ENCODE results near the gene IFT57. TPM values are rescaled to one million over a fixed set of nuclear protein-coding genes. Genes with fewer than 3 reads are reported as not detected.

The IFT57 gene
- polyA plus RNA-seq, 4 donors: 71.9 to 108 (median 91.3) TPM

- DNase-seq (ENCODE audit: low read depth in 4 of 4, low spot score in 3 of 4): no peak
Measured at GRCh38 chr3:108127301-108127988, 94.8 kb downstream of the IFT57 start.

DNA sequence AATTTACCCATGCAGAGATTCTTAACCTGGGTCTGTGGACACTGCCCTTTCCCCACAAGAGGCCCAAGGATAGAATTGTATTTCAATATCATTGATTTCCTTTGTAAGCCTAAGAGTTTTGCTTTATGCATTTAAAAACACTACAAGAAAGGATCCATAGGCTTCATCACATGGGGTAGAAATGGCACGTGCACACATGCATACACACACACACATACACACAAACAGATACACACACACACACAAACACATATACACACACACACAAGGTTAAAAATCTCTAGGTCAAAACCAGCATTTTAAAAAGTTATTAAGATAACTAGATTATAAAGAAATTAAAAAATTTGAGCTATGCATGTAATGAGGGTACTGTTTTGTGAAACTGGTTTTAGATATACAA, 95.9 kb downstream of the IFT57 start:
- DNase-seq (ENCODE audit: low read depth in 4 of 4, low spot score in 3 of 4): no peak

DNA sequence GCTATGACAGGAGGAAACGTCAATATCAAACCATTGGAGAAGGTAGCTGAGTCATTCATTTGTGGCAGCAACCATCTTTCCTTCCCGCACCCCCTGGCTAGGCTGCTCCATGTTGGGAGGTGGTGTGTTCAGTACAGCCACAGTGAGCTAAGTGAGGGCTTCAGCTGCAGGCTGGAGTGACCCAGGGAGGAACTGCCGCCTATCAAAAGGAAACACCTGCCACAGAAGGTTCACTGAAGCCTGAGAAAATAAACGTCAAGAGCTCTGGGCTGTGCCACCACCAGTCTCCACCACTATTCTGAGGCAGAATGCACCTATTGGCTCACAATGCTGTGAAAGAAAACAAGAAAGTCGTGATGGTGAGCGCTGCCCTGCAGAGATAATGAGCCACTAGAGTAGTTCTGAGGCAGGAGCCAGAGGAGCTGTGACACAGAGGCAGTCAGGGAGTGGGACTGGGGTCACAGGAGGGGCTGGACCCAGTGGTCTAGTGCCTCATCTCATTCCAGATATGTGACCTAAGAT, 96.6 kb downstream of the IFT57 start:
- DNase-seq (ENCODE audit: low read depth in 4 of 4, low spot score in 3 of 4): no peak

- DNase-seq (ENCODE audit: low read depth in 4 of 4, low spot score in 3 of 4): no peak
Measured at GRCh38 chr3:108125153-108125543, 97.1 kb downstream of the IFT57 start.

- no peak for DNase-seq (ENCODE audit: low read depth in 4 of 4, low spot score in 3 of 4)
Measured at GRCh38 chr3:108124337-108125152, 97.7 kb downstream of the IFT57 start.

GRCh38 chr3:108123326-108123725, 98.9 kb downstream of the IFT57 start:
- no peak for DNase-seq (ENCODE audit: low read depth in 4 of 4, low spot score in 3 of 4)

DNA sequence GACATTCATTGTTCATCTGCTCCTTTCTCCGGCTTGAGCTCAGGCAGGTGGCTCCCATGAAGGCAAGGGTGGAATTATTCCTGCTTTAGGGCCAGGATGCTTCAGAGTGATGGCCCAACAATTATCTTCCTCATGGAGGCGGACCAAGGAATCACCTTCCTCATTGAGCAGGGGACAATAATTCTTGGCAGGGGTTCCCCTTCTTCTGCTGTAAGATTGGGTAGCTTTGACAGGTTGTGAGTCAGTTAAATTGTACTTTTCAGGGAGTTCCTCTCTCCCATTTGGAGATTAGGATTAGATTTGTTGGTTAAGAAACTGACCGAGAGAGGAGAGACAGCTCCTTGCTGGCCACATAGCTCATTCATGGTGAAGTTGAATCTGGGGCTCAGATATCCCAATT, 99.9 kb downstream of the IFT57 start:
- no peak for DNase-seq (ENCODE audit: low read depth in 4 of 4, low spot score in 3 of 4)

DNA sequence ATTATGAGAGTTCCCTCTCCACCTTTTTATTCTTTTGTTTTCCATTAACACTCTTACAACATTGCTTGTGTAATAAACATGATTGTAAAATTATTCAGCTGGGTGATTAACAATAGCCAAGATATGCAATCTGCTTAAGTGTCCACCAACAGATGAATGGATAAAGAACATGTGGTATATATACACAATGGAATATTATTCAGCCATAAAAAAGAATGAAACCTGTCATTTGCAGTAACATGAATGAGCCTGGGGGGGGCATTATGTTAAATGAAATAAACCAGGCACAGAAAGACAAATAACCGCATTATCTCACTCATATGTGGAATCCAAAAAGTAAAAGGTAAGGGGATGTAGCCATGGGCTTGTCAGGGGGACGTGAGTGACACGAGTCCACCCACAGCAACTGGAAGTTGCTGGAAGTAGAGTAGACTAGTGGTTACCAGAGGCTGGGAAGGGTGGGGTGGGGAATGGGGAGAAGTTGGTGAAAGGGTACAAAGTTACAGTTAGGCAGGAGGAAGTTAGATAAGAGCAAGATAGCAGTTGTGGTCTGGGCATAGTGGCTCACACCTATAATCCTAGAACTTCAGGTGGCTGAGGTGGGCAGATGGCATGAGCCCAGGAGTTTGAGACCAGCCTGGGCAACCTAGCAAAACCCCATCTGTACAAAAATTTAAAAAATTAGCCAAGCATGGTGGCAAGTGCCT, 102.7 kb downstream of the IFT57 start:
- no peak for DNase-seq (ENCODE audit: low read depth in 4 of 4, low spot score in 3 of 4)

DNA sequence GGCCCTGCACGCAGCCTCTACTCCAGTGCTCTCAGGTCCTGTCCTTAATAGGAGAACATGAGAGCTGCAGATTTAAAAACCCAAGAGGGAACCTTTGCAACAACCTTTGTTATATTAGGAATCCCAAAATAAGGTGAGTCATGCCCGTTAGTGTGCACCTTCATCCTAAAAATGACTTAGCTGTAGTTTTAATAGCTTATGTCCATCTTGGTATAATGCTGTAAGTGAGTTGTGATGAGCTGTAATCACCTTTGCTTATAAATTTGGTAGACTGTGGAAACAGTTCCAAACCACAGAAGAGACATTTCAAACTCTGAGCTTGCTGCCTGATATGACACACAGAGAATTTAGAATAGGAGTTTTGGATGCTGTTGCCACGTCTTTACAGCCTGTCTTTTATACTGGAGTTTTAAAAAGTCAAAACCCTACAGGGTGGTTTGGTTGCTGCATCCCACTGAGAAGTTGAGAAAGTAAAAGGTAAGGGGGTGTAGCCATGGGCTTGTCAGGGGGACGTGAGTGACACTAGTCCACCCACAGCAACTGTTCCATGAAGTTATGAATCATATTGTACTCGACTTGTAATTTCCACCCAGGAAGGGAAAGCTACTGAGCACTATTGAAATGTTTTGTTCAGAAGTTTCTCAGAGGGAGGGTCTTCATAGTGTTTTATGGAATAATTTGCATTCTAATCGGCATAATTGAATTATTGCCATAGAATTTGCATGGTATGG, 104.0 kb downstream of the IFT57 start:
- DNase-seq (ENCODE audit: low read depth in 4 of 4, low spot score in 3 of 4): no peak

DNA sequence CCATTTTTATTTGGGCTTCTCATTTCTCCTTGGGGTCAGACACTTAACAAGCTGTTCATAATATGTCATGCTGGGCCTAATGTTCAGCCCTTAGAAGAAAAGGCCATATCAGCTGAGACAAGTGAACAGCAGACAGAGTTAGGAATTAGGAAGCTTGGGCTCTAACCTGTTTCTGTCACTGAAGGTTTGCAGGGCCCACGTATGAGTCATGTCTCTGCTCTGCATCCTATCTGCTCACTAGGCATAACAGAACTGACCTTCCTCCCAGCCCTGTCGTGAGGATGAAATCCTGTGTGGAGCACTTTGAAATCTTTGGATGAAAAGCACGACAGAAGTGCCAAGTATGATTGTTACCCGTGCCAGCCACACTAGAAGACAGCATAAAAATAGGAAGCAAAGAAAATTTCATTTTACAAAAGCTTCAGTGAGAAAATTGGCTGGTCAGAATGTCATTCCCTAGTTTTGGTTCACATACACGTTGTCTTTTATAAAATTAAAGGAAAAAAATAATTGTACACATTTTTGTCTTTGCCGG, 104.9 kb downstream of the IFT57 start:
- no peak for DNase-seq (ENCODE audit: low read depth in 4 of 4, low spot score in 3 of 4)

GRCh38 chr3:108114423-108115065, 107.7 kb downstream of the IFT57 start:
- no peak for DNase-seq (ENCODE audit: low read depth in 4 of 4, low spot score in 3 of 4)

- no peak for DNase-seq (ENCODE audit: low read depth in 4 of 4, low spot score in 3 of 4)
Measured at GRCh38 chr3:108113975-108114374, 108.2 kb downstream of the IFT57 start.

DNA sequence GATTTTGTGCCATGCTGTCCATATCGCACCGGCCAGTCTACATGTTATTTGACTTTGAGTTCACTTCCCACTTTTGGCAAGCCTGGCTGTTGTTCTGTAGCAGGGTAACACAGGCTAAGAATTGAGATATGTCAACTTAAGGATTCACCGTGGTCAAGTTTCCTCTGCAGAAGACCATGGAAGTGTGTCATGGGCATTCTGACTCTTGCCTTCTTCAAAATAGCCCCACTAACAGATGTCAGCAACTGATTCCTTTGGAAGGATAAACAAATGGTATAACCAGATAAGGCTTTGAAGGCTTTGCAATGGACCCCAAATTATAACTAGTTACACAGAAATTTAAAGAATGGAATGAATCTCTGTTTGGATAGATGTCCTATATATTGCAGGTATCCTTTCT, 111.3 kb downstream of the IFT57 start:
- no peak for DNase-seq (ENCODE audit: low read depth in 4 of 4, low spot score in 3 of 4)

Other genes with a start within 250 kb of the IFT57 start
- gene CD47, start 131.4 kb downstream of the IFT57 start, polyA plus RNA-seq (ENCODE audit: insufficient read length in 4 of 4): 10 to 100 TPM; 68.2 to 85.7 (median 76.7) TPM
- gene HHLA2, start 74.1 kb upstream of the IFT57 start, polyA plus RNA-seq (ENCODE audit: insufficient read length in 4 of 4): 10 to 100 TPM in 3 of 4 donors, under 1 TPM in 1; 0.23 to 22.7 (median 17.7) TPM

Measured in left renal pelvis (tissue), 4 donors.